ENCODE results near the gene TSEN34. TPM values are rescaled to one million over a fixed set of nuclear protein-coding genes. Genes with fewer than 3 reads are reported as not detected.
A peak's percentile ranks its signal among the peaks of the same experiment; 100 is the strongest.

TSEN34 gene
- total RNA-seq, 1 experiment from 2014 or later: 122 TPM

DNA sequence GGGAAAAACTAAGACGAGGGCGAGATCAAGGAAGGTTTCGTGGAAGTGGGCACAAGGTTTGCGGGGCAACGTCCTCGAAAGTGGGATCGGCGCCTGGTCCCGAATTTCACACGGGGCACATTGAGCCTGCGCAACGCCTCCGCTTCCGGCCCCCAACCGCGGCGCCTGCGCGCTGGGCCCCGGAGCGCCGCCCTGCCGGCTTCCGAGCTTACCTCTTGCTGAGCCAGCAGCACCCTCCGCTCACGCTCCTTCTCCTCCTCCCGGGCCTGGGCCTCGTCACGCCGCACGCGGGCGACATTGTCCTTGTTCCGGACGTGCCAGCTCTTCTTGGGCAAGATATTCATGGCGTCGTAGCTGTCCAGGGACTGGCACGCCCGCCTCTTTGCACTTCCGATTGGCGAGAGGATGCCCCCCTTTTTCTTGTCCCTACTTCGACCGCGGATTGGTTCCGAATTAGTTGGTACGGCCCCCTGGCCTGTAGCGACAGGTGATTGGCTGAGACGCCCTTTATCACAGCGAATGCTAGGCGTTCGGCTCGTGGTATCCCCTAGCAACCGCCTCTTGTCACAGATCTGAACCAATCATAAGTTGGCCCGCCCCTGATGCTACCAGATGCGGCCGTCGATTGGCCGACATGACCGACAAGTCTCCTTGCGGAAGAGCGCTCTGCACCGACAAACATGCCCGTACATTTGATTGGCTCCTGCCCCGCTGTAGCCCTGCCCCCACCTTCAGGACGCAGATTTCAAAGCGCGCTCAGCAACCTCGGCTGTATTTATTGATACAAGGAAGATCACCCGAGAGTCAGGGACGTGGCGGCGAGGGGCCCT, 31.5 kb upstream of the TSEN34 start, which contains the start of gene LENG1:
TSS of gene LENG1 (minus strand) at position 370 of the 830 bp plus-strand sequence. CDS start at position 344, 26 bp downstream.
- CTCF ChIA-PET: interaction anchor here (0.5 to 1.9 kb wide), 3 partner anchors 12 to 132 kb away, joined by 3 to 10 read pairs (median 4); partner anchors contain the start of gene CNOT3
- ATAC-seq: peak; percentile 81
- POLR2A ChIA-PET (ENCODE audit: unreplicated experiment): interaction anchor here (0.6 to 1.6 kb wide), 6 partner anchors 10 to 34 kb away, joined by 3 to 5 read pairs (median 4); partner anchors contain the start of genes CNOT3 and MBOAT7
- intact Hi-C loops (cut with micrococcal nuclease): loop anchor here (1.0 to 5.0 kb wide), 3 partner anchors 22 to 43 kb away; partner anchors contain the start of genes CNOT3, RPS9 and TSEN34
- BruUV-seq (replicated peaks): no TSS peak
- peak within 1 kb of the TSS; percentile 70 for H2AFZ ChIP-seq (ENCODE audit: low read length)
- H3K4me2 ChIP-seq (ENCODE audit: low read length): peak within 1 kb of the TSS; percentile 84
- peak; percentile 100 for DNase-seq
- H3K4me1 ChIP-seq (ENCODE audit: insufficient read depth, low read length): peaks cover 38% of the 10 kb centered on the region
- no peak for TF ChIP-seq EZH2phosphoT487 (IDR thresholded peaks at IDR 0.05; ENCODE audit: borderline replicate concordance, low read length)
- TF ChIP-seq, protein P1, sequence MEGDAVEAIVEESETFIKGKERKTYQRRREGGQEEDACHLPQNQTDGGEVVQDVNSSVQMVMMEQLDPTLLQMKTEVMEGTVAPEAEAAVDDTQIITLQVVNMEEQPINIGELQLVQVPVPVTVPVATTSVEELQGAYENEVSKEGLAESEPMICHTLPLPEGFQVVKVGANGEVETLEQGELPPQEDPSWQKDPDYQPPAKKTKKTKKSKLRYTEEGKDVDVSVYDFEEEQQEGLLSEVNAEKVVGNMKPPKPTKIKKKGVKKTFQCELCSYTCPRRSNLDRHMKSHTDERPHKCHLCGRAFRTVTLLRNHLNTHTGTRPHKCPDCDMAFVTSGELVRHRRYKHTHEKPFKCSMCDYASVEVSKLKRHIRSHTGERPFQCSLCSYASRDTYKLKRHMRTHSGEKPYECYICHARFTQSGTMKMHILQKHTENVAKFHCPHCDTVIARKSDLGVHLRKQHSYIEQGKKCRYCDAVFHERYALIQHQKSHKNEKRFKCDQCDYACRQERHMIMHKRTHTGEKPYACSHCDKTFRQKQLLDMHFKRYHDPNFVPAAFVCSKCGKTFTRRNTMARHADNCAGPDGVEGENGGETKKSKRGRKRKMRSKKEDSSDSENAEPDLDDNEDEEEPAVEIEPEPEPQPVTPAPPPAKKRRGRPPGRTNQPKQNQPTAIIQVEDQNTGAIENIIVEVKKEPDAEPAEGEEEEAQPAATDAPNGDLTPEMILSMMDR (conservative IDR thresholded peaks at IDR 0.05; ENCODE audit: low read depth, low read length): peak; percentile 34; the same call in 1 of the 2 replicates
- H3K36me3 ChIP-seq (ENCODE audit: low read depth, low read length): peaks cover 20% of the 10 kb centered on the region
- no peaks in the 10 kb centered on the region for H4K20me1 ChIP-seq (ENCODE audit: low read length)
- H3K9me2 ChIP-seq (replicated peaks; ENCODE audit: low read length): no peaks in the 10 kb centered on the region
- no peaks in the 10 kb centered on the region for H3K9me3 ChIP-seq (ENCODE audit: low read length)
- H3K79me2 ChIP-seq (ENCODE audit: low read length): peaks cover 23% of the 10 kb centered on the region
- H3K9ac ChIP-seq (ENCODE audit: low read length): peak within 1 kb of the TSS; percentile 75
- H3K4me3 ChIP-seq (ENCODE audit: low read length): peak within 1 kb of the TSS; percentile 71
- no peaks in the 10 kb centered on the region for H3K27me3 ChIP-seq (ENCODE audit: low read length)
- H3K27ac ChIP-seq (ENCODE audit: low read length): peak within 1 kb of the TSS; percentile 72
- no peaks in the 10 kb centered on the region for H3F3A ChIP-seq (ENCODE audit: low read length, unreplicated experiment)

DNA sequence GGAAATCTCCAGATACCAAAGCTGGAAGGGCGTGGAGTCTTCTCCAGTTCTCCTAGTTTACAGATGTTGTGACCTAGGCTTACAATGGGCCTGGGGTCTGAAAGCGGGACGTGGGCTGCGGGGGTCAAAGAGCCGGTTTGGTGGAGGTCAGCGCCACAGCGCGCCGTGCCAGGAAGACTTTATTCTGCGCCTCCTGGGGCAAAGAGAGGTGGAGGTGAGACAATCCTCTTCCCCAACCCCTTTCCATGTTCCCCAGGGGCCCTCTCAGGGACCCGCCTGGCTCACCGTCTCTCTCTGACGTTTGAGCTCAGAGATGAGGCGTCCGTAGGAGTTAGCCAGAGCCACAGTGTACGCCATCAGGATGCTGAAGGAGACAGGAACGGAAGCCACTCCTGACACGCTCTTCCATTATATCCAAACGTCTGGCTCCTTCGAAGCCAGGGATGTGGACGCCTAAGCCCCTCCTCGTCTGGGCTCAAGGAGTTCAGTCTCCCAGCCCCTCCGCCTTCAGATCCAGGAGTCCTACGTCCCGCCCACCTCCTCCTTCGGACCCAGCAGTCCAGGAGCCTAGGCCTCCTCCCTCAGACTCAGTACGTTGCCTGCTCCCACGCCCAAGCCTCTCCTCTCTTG, 30.8 kb upstream of the TSEN34 start:
- Histone ChIP-seq H3F3A (ENCODE audit: low read length, unreplicated experiment) (no peaks in the 10 kb centered on the region), H3K4me2 (ENCODE audit: low read length) (peak overlapping the region; percentile 82), H3K9ac (ENCODE audit: low read length) (peak overlapping the region; percentile 62), H2AFZ (ENCODE audit: low read length) (peak overlapping the region; percentile 69), H3K36me3 (ENCODE audit: low read depth, low read length) (peaks cover 14% of the 10 kb centered on the region), H3K79me2 (ENCODE audit: low read length) (peaks cover 23% of the 10 kb centered on the region), H3K4me1 (ENCODE audit: insufficient read depth, low read length) (peaks cover 38% of the 10 kb centered on the region), H3K9me2 (replicated peaks; ENCODE audit: low read length) (no peaks in the 10 kb centered on the region), H4K20me1 (ENCODE audit: low read length) (no peaks in the 10 kb centered on the region), H3K9me3 (ENCODE audit: low read length) (no peaks in the 10 kb centered on the region), H3K4me3 (ENCODE audit: low read length) (peak overlapping the region; percentile 71), H3K27me3 (ENCODE audit: low read length) (no peaks in the 10 kb centered on the region), H3K27ac (ENCODE audit: low read length) (peak overlapping the region; percentile 36)
- ChIA-PET CTCF (interaction anchor here (0.5 to 1.9 kb wide), 2 partner anchors 23 to 132 kb away, joined by 4 to 10 read pairs; partner anchors contain the start of gene CNOT3), POLR2A (ENCODE audit: unreplicated experiment) (interaction anchor here (0.6 to 1.6 kb wide), 5 partner anchors 9 to 33 kb away, joined by 3 to 5 read pairs (median 4); partner anchors contain the start of genes CNOT3 and MBOAT7)
- intact Hi-C loops (cut with micrococcal nuclease): loop anchor here (5.0 kb wide), 1 partner anchor 42 kb away; the partner anchor contains the start of gene RPS9
- ATAC-seq: peak; percentile 3
- peak; percentile 43 for DNase-seq
- TF ChIP-seq, protein P1 (conservative IDR thresholded peaks at IDR 0.05; ENCODE audit: low read depth, low read length): no peak
- TF ChIP-seq EZH2 (IDR thresholded peaks at IDR 0.05; ENCODE audit: low read length, unreplicated experiment) (no peak), EZH2phosphoT487 (IDR thresholded peaks at IDR 0.05; ENCODE audit: borderline replicate concordance, low read length) (no peak)
- BruUV-seq (replicated peaks): TSS peak; percentile 38
